Stimulated activated effector memory CD8-positive, alpha-beta T cell treated with anti-CD3 and anti-CD28 coated beads, Interleukin-12 subunit alpha, Interleukin-12 subunit beta, amount 100 ng/mL, for 72 hours (primary cell): ENCODE results near the gene MMADHC.

Experiments used
- ATAC-seq: fragments of 150-1000 bp; cut with Tn5 transposase; 2 replicates; pipeline ENCODE4 v1.10.0; 2021
- DNase-seq, 2 donors: peaks; one replicate each; pipeline ENCODE4 v3.0.0; 2021 to 2022; ENCODE audit warnings: low spot score in 2 of 2
- H3K27ac Mint-ChIP-seq: one replicate; pipeline ENCODE4 v1.8.0; 2022; ENCODE audit warnings: mild to moderate bottlenecking, mixed read lengths
- H3K36me3 Mint-ChIP-seq: one replicate; pipeline ENCODE4 v1.8.0; 2022; ENCODE audit warnings: mild to moderate bottlenecking, mixed read lengths
- H3K4me1 Mint-ChIP-seq: one replicate; pipeline ENCODE4 v1.8.0; 2022; ENCODE audit warnings: mixed read lengths
- H3K4me3 Mint-ChIP-seq: one replicate; pipeline ENCODE4 v1.8.0; 2022; ENCODE audit warnings: mild to moderate bottlenecking, mixed read lengths
- H3K9me3 Mint-ChIP-seq: one replicate; pipeline ENCODE4 v1.8.0; 2022; ENCODE audit warnings: mixed read lengths

MMADHC gene

DNA sequence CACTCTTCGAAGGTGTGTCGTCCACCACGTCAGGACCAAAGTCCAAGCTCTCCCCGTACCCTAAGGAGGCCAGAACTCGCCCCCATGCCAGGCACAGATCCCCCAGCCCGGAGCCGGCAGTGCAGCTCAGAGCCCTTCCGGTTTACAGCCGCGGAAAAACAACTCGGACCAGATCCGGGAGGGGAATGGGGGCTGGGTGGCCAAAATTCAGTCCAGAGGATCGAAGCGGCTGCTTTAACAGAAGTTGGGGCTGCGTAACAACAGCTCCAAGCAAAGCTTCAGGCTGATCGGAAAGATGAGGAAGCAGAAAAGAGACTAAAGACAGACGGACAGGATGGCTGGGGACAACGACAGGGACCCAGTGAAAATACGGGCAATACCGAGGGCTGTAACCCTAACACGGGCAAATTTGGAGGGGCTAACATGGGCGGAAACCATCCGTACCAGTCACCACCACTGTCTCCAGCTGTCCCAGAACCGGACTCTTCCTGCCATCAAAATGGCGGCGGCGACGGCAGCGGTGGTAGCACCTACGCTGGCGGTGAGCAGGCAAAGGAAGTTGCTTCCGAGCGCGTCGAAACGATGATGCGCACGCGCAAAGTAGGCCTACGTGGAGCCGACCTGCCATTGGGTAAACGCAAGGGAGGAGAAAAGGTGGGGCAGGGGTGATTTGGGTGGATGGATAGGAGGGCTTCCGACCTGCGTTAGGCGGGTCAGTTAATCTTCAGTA lies at the start of gene MMADHC:
MMADHC (minus strand) TSS at position 556 of the 730 bp plus-strand sequence. CDS start 678 bp downstream, outside the sequence.
- H3K36me3 Mint-ChIP-seq: peaks cover 46% of the 10 kb centered on the region
- DNase-seq (peak; percentile 85 to 95), ATAC-seq (peak; percentile 99)
- peak within 1 kb of the TSS; percentile 100 for H3K27ac Mint-ChIP-seq
- peaks cover 28% of the 10 kb centered on the region for H3K4me1 Mint-ChIP-seq
- peak within 1 kb of the TSS; percentile 96 for H3K4me3 Mint-ChIP-seq
- H3K9me3 Mint-ChIP-seq: no peaks in the 10 kb centered on the region

DNA sequence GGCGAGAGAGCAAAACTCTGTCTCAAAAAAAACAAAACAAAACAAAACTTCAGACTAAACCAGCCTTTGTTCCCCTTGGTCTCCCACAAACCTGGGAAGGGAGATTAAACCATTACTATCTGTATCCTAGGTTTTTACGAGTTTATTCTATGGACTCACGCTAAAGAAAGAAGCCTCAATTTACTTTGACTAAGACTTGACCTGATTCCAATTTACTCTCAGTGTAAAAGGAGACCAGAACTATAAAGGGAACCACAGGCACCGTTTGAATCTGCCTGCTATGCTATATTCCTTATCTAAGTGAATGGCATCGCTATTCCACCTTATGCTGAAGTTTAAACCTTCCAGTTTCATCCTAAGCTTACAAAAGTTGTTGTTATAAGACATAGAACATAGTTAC lies 46.5 kb upstream of the MMADHC start:
- H3K36me3 Mint-ChIP-seq: no peaks in the 10 kb centered on the region
- no peak overlapping the region for H3K27ac Mint-ChIP-seq
- ATAC-seq (no peak), DNase-seq (no peak)
- no peaks in the 10 kb centered on the region for H3K4me1 Mint-ChIP-seq
- no peaks in the 10 kb centered on the region for H3K9me3 Mint-ChIP-seq
- H3K4me3 Mint-ChIP-seq: no peak overlapping the region

DNA sequence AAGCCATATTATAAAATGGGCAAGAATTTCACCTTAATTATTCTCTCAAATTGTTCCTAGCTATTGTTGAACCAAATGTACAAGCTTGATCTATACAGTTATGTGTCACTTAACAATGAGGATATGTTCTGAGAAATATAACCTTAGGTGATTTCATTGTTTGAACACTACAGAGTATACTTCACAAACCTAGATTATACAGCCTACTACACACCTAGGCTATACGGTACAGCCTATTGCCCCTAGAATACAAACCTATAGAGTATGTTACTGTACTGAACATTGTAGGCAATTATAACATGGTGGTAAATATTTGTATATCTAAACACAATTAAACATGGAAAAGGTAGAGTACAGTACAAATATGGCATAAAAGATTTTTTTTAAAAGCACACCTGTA lies 42.9 kb upstream of the MMADHC start:
- no peak for ATAC-seq
- no peaks in the 10 kb centered on the region for H3K4me1 Mint-ChIP-seq
- no peaks in the 10 kb centered on the region for H3K36me3 Mint-ChIP-seq
- H3K27ac Mint-ChIP-seq: no peak overlapping the region
- H3K9me3 Mint-ChIP-seq: no peaks in the 10 kb centered on the region
- DNase-seq: no peak
- no peak overlapping the region for H3K4me3 Mint-ChIP-seq

DNA sequence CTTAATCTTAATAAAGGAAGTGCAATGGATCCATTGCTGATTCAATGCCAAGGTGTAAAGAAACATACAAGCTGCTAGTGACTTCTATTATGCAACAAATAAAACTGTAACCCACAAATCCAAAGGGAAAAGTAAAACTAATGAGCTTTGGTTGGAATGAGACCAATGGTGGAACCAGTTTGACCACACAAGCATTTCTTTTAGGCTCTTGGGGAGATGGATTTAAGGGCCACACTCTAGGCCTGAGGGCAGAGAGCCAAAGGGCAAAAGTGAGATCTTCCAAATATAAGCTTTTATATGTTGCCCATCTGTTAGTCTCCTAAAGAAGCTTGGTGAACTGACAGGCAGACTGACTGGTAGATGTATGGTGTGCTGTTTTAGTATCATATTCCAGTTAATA lies 41.5 kb upstream of the MMADHC start:
- Mint-ChIP-seq H3K4me1 (no peaks in the 10 kb centered on the region), H3K36me3 (no peaks in the 10 kb centered on the region), H3K9me3 (no peaks in the 10 kb centered on the region), H3K4me3 (no peak overlapping the region), H3K27ac (no peak overlapping the region)
- DNase-seq (no peak), ATAC-seq (no peak)

DNA sequence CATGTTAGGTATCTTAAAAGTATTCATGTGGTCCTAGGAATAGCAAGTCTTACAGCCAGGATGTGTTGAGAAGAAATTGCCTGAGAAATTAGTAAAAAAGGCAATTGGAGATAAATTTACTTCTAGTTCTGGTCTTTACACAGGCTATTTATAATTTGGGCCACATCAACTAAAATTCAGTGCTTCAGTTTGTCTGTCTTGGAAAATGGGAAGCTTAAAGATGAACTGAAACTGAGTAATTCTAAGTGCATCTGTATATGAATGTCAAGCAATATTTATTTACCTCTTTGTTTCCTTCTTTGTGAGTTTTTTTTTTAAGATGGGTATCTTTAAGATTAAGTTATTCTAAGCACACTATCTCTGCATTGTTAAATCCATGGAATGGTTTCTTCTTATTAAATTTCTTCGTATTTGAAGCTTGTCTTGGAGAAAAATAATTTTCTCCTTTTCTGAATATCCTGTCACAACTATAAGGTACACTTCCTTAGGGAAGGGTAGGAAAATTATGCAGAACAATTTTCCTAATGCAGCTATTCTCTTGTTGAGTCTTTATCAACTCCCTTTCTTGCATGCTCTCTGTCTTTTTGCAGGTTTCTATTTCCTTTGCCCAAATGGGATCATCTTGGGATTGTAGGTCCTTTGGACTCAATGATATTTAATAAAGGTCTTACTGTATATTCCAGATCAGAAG lies 39.7 kb upstream of the MMADHC start:
- ATAC-seq (no peak), DNase-seq (no peak)
- Mint-ChIP-seq H3K36me3 (no peaks in the 10 kb centered on the region), H3K4me3 (no peak overlapping the region), H3K9me3 (no peaks in the 10 kb centered on the region), H3K4me1 (no peaks in the 10 kb centered on the region), H3K27ac (no peak overlapping the region)

DNA sequence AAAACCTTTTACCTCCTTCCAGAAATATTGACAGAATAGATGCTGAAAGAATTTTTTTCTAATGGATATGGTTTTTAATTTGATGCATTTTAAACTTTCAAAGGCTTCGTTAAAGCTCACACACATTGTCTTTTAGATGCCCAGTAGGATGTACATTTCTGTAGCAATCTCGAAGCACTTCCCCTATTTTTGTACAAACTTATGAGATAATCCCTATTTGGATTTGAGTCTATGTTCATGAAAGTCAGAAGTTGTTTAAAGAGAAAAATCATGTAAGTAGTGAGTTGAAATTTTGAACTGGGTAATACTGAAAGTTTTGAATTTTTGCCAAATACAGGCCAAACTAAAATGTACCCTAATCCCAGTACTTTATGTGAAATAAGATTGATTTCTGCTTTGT lies 38.1 kb upstream of the MMADHC start:
- Mint-ChIP-seq H3K27ac (no peak overlapping the region), H3K4me3 (no peak overlapping the region), H3K36me3 (no peaks in the 10 kb centered on the region), H3K4me1 (no peaks in the 10 kb centered on the region), H3K9me3 (no peaks in the 10 kb centered on the region)
- ATAC-seq: no peak
- DNase-seq: no peak

DNA sequence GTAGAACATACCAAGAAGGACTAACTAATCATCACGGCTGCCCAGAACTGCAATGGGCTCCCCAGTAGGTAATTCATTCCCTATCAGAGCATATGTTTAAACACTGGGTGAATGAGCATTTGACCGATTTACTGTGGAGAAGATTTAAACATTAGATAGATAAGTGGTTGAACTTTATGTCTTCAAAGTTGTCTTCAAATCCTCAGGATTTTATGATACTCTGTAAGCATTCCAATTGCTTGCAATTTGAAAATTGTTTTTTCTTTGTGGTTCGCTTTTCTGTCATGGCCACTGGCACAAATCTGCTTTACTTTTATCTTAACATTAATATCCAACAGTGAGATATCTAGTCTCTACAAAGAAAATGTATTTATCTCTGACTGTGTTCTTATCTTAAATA lies 37.7 kb upstream of the MMADHC start:
- ATAC-seq (no peak), DNase-seq (no peak)
- Mint-ChIP-seq H3K4me1 (no peaks in the 10 kb centered on the region), H3K27ac (no peak overlapping the region), H3K4me3 (no peak overlapping the region), H3K36me3 (no peaks in the 10 kb centered on the region), H3K9me3 (no peaks in the 10 kb centered on the region)

DNA sequence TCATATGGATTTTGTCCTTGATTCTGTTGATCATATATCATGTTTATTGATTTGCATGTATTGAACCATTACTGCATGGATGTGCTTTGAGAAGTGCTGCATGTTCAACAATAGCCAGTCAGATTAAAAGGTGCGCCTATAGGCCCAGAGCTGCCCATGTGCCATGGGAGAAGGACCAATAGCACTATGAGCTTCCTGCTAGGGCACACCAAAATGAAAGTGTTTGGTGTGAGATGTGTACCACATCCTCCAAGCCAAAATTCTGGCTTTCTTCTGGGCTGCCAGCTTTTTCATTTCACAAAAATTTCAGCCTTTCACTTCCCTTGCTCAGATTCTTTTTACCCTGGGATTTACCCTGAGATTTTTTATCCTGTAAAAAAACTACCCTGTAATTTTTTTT lies 34.8 kb upstream of the MMADHC start:
- Mint-ChIP-seq H3K4me3 (no peak overlapping the region), H3K27ac (no peak overlapping the region), H3K9me3 (no peaks in the 10 kb centered on the region), H3K36me3 (no peaks in the 10 kb centered on the region), H3K4me1 (no peaks in the 10 kb centered on the region)
- ATAC-seq (no peak), DNase-seq (no peak)

DNA sequence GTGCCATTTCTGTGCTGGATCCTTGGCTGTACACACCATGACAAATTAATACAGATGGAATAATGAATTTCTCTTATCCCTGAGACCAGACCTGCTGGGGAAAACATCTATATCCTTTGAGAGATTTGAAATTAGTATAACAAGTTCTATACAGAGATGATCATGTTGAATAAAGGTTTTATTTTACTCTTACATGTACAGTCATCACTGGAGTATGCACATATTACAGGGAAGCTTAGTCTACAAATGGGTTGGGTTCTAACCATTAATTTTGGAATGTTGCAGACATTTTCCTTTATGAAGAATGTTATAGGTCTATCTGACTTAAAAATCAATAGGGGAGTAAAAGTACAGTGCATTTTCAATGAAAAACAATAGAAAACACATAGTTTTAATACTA lies 29.9 kb upstream of the MMADHC start:
- Mint-ChIP-seq H3K4me1 (no peaks in the 10 kb centered on the region), H3K27ac (no peak overlapping the region), H3K36me3 (no peaks in the 10 kb centered on the region), H3K4me3 (no peak overlapping the region), H3K9me3 (no peaks in the 10 kb centered on the region)
- DNase-seq (no peak), ATAC-seq (no peak)

DNA sequence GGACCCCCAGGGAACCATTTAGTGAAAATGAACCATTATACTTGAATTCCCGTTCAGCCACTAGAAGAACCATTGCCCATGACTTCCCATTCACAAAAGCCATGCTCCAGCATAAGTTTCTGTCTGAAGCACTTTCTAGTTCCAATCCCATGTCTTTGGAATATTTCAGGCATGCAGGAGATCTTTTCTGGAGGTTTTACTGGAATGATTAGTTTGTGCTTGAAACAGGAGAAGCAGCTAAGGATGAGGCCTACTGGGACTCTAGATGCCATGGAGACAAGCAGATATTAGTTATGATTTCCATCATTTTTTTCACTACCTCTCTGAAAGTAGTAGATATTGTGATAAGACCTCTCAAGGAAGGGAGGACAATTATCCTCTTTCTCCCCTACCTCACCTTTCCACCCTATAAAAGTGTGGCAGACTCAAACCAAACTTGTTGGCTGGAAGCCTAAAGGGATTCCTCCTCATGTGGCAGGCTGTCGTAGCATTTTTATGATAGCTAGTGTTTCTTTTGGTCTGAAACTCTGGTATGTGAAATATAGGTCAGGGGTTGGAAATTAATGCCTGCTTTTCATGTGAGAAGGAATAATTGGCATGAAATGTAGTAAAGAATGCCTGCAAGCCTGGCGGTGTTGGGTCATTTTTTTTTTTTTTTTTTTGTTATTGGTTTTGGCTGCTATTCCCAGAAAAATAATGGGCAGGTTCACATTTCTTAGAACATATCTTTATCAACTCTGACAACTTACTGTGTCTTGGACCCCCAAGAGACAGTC lies 29.3 kb upstream of the MMADHC start:
- Mint-ChIP-seq H3K36me3 (no peaks in the 10 kb centered on the region), H3K9me3 (no peaks in the 10 kb centered on the region), H3K27ac (no peak overlapping the region), H3K4me1 (no peaks in the 10 kb centered on the region), H3K4me3 (no peak overlapping the region)
- ATAC-seq: no peak
- DNase-seq: no peak

DNA sequence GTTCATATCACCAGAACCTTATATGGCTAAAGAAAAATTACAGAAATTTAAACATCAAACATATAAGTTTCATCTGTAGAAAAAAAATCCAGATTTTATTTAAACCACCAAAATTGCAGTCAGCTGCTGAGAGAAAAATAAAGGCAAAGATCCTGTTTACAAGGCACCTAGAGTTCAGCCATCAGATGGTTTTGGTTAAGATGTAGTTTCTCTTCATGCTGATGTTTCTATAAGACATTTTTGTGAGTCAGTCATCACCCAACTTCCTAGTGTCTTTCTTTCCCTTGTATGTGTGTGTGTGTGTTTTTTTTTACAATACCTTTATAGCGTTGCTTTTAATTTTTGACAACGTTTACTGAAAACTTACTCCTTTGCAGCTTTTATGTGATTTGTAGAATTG lies 26.1 kb upstream of the MMADHC start:
- no peak for DNase-seq
- H3K36me3 Mint-ChIP-seq: no peaks in the 10 kb centered on the region
- no peaks in the 10 kb centered on the region for H3K4me1 Mint-ChIP-seq
- no peak for ATAC-seq
- H3K27ac Mint-ChIP-seq: no peak overlapping the region
- no peaks in the 10 kb centered on the region for H3K9me3 Mint-ChIP-seq
- H3K4me3 Mint-ChIP-seq: no peak overlapping the region

DNA sequence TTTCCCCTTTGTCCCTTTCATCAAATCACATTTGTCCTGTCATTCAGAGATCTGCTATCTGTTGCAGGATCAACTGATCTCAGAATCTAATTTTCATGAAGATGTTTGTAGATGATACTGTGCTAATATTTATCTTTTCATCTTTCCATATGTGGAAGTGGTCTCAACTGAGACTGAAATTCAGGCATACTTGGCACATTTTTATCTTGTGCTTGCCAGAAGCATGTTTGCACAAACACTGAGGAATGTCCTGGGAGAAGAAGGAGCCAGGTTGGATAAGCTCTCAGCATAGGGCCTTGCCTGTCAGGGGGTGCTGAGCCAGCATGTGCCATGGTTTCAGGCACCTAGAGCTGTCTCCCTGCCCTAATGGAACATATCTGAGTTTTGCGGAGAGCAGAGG lies 24.5 kb upstream of the MMADHC start:
- Mint-ChIP-seq H3K4me3 (no peak overlapping the region), H3K27ac (no peak overlapping the region), H3K9me3 (no peaks in the 10 kb centered on the region), H3K36me3 (no peaks in the 10 kb centered on the region), H3K4me1 (no peaks in the 10 kb centered on the region)
- DNase-seq: no peak
- no peak for ATAC-seq

DNA sequence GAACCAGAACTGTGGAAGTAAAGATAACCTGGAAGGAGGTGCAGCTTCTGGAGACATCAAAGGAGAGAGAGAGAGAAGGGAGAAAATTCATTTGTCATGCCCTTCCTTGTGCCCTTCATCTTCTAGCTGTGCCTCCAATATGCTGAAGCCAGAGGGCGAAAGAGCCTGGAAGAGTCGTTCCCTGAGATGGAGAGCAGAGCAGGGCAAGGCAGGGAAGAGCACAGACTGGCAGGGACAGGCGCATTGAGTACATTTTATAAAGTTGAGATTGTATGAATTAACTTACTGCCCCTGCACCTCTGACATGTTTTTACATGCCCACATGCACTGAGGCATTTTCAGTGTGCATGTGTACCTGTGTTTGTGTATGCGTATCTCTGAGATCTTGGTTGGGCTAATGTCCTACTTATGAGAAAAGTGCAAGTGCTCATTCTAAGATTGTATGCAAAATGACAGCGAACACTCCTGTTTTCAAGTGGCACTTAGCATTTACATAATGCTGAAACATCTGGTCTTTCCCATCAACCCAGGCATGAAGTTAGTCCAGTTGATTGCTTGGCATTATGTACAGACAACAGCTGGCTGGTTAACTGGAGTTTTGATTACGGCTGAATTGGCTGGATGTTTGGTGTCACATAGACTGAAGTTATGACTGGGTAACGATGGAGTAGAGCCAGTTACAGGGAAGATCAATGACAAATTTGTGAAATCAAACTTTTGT lies 23.7 kb upstream of the MMADHC start:
- Mint-ChIP-seq H3K36me3 (no peaks in the 10 kb centered on the region), H3K4me3 (no peak overlapping the region), H3K9me3 (no peaks in the 10 kb centered on the region), H3K4me1 (no peaks in the 10 kb centered on the region), H3K27ac (no peak overlapping the region)
- DNase-seq (no peak), ATAC-seq (no peak)

DNA sequence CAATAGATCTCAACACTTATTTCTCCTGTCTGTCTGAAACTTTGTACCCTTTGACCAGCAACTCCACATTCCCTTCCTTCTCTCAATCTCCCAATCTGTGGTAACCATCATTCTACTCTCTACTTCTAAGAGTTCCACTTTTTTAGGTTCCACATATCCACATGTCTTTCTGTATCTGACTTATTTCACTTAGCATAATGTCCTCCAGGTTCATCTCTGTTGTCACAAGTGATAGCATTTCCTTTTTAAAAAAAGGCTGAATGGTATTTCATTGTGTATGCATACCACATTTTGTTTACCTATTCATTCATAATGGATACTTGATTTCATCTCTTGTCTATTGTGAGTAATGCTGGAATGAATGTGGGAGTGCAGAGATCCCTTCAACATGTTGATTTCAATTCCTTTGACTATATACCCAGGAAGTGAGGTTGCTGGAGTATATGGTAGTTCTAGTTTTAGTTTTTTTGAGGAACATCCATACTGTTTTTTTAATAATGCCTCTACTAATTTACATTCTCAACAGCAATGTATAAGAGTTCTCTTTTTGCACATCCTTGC lies 18.8 kb upstream of the MMADHC start:
- H3K9me3 Mint-ChIP-seq: no peaks in the 10 kb centered on the region
- DNase-seq: no peak
- no peaks in the 10 kb centered on the region for H3K36me3 Mint-ChIP-seq
- ATAC-seq: no peak
- H3K4me3 Mint-ChIP-seq: no peak overlapping the region
- peaks cover 6% of the 10 kb centered on the region for H3K4me1 Mint-ChIP-seq
- H3K27ac Mint-ChIP-seq: no peak overlapping the region

DNA sequence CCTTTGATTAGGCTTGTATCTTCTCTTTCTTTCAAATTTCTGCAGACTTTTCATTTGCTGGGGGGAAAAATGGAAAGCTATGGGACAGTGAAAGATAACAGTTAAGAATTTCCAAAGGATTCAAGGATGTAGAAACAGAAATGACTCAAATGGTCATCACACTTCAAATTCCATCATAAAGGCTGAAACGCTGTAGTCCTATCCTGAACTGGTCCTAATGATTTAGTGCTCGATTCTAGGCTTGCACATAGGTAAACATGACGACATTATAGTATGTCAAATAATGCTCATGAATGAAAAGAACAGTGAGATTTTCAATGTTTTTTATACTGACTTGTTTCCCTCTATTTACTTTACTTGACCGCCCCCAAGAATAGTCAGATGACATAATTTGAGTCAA lies 15.7 kb upstream of the MMADHC start:
- no peak overlapping the region for H3K27ac Mint-ChIP-seq
- H3K36me3 Mint-ChIP-seq: no peaks in the 10 kb centered on the region
- ATAC-seq: no peak
- H3K9me3 Mint-ChIP-seq: no peaks in the 10 kb centered on the region
- H3K4me1 Mint-ChIP-seq: peaks cover 8% of the 10 kb centered on the region
- no peak for DNase-seq
- no peak overlapping the region for H3K4me3 Mint-ChIP-seq
